HCT116 (cell line): Measurements from ENCODE around the gene HOXD11. TPM values are rescaled to one million over a fixed set of nuclear protein-coding genes. Genes with fewer than 3 reads are reported as not detected.

Source experiments
- ATAC-seq: fragments of 200-7000 bp; cut with Tn5 transposase; 2 replicates; pipeline ENCODE4 v1.9.1; 2020; ENCODE audit warnings: mild to moderate bottlenecking, moderate library complexity
- BruUV-seq: library from RNA; stranded (reverse); fragments of 400-500 nt; replicated peaks from 2 replicates; lab custom pipeline; 2021; lab: Mats Ljungman, UMichigan
- CTCF ChIA-PET: fragments of 300-600 bp; sonication (Branson Sonifier 250); formaldehyde crosslinking; loops from one replicate; lab custom pipeline; 2021; ENCODE audit warnings: antibody characterized with exemption; lab: Charles Lee
- POLR2A ChIA-PET: fragments of 300-600, 350-600 bp; sonication (Branson Sonifier 250); formaldehyde crosslinking; loops from one replicate; lab custom pipeline; 2021; ENCODE audit warnings: antibody characterized with exemption; lab: Charles Lee
- RAD21 ChIA-PET, 2 experiments: fragments of 300-600 bp; sonication (Branson Sonifier 250); formaldehyde crosslinking; loops; one replicate each; lab custom pipeline; 2023; ENCODE audit warnings: low total read pairs in 2 of 2; ENCODE audit not compliant: uncharacterized antibody in 2 of 2, unreplicated experiment in 2 of 2, low non-redundant PET in 1 of 2; lab: Charles Lee
- DNase-seq: peaks from one replicate; pipeline ENCODE4 v3.0.0-alpha.2; 2010; ENCODE audit warnings: low read depth, low spot score
- H2AFZ ChIP-seq: fragments of 200-600 bp; shearing (Covaris generic), sonication (generic); 2 replicates; pipeline ENCODE4 v1.6.1; 2017; ENCODE audit warnings: low read depth, mixed run types, mixed read lengths, antibody characterized with exemption, low read length; ENCODE audit not compliant: poor library complexity, severe bottlenecking
- H3K27ac ChIP-seq: 2 replicates; pipeline ENCODE4 v1.5.1; 2012; ENCODE audit warnings: low read depth, low read length
- H3K27me3 ChIP-seq: fragments of 200-600 bp; sonication (generic); 2 replicates; pipeline ENCODE4 v1.6.1; 2016; ENCODE audit warnings: mixed run types, low read length, mixed read lengths; ENCODE audit not compliant: insufficient read depth
- H3K36me3 ChIP-seq, 2 experiments: fragments of 200-500 bp in 1 of 2; fragments of 200-600 bp in 1 of 2; sonication (Bioruptor generic) in 1 of 2; sonication (generic) in 1 of 2; 2 replicates each; pipeline versions ENCODE4 v1.5.1 to v1.6.1; 2014 to 2016; ENCODE audit warnings: low read length in 2 of 2, inconsistent platforms in 1 of 2, mixed read lengths in 1 of 2, mixed run types in 1 of 2; ENCODE audit not compliant: insufficient read depth in 2 of 2, control insufficient read depth in 1 of 2
- H3K4me1 ChIP-seq, 2 experiments: fragments of 200-600 bp in 1 of 2; sonication (generic) in 1 of 2; 2 replicates each; pipeline versions ENCODE4 v1.5.1 to v1.6.1; 2012 to 2017; ENCODE audit warnings: low read length in 2 of 2, inconsistent platforms in 1 of 2, mild to moderate bottlenecking in 1 of 2, mixed read lengths in 1 of 2, mixed run types in 1 of 2, moderate library complexity in 1 of 2; ENCODE audit not compliant: insufficient read depth in 2 of 2, control insufficient read depth in 1 of 2
- H3K4me2 ChIP-seq: fragments of 200-600 bp; sonication (generic); 2 replicates; pipeline ENCODE4 v1.6.1; 2017; ENCODE audit warnings: mixed run types, low read length, mixed read lengths
- H3K4me3 ChIP-seq, 2 experiments: fragments of 200-600 bp in 1 of 2; sonication (generic) in 1 of 2; replicated peaks in 1 of 2; 2 replicates each; pipeline ENCODE4 v1.5.1; 2011 to 2016; ENCODE audit warnings: low read length in 2 of 2, control low read depth in 1 of 2, low read depth in 1 of 2, mild to moderate bottlenecking in 1 of 2, mixed read lengths in 1 of 2, mixed run types in 1 of 2
- H3K79me2 ChIP-seq: fragments of 200-600 bp; sonication (generic); 2 replicates; pipeline ENCODE4 v1.6.1; 2017; ENCODE audit warnings: mild to moderate bottlenecking, mixed run types, low read length, moderate library complexity, mixed read lengths; ENCODE audit not compliant: insufficient read depth
- H3K9ac ChIP-seq: fragments of 200-600 bp; sonication (generic); 2 replicates; pipeline ENCODE4 v1.6.1; 2016; ENCODE audit warnings: low read length, mixed read lengths
- H3K9me2 ChIP-seq: fragments of 200-600 bp; sonication (generic), shearing (Covaris generic); 2 replicates; pipeline ENCODE4 v1.6.1; 2017; ENCODE audit warnings: mixed run types, mild to moderate bottlenecking, moderate library complexity; ENCODE audit not compliant: insufficient read depth
- H3K9me3 ChIP-seq, 2 experiments: fragments of 200-500 bp in 1 of 2; fragments of 200-600 bp in 1 of 2; sonication (Bioruptor generic) in 1 of 2; sonication (generic) in 1 of 2; 2 replicates each; pipeline ENCODE4 v1.6.1; 2014 to 2017; ENCODE audit warnings: low read length in 2 of 2, mixed read lengths in 2 of 2, inconsistent platforms in 1 of 2, low read depth in 1 of 2, mild to moderate bottlenecking in 1 of 2, mixed run types in 1 of 2, moderate library complexity in 1 of 2; ENCODE audit not compliant: control insufficient read depth in 1 of 2, insufficient read depth in 1 of 2
- H4K20me1 ChIP-seq: fragments of 200-600 bp; sonication (generic), shearing (Covaris generic); 2 replicates; pipeline ENCODE4 v1.6.1; 2017; ENCODE audit warnings: mixed run types, mild to moderate bottlenecking, moderate library complexity; ENCODE audit not compliant: insufficient read depth
- EGR1 ChIP-seq: IDR thresholded peaks from 2 replicates; pipeline ENCODE4 v1.6.1; 2012; ENCODE audit warnings: low read depth
- ELF1 ChIP-seq: IDR thresholded peaks from 2 replicates; pipeline ENCODE4 v1.6.1; 2012; ENCODE audit warnings: low read depth, borderline replicate concordance
- SRF ChIP-seq: IDR thresholded peaks from 2 replicates; pipeline ENCODE4 v1.6.1; 2012; ENCODE audit warnings: low read depth
- ZFX ChIP-seq: fragments of 450-650 bp; IDR thresholded peaks from 2 replicates; pipeline ENCODE4 v1.6.1; 2017
- intact Hi-C: fragments of 100-400 bp; cut with micrococcal nuclease; formaldehyde crosslinking; loops from 2 replicates; pipeline ENCODE4 v1.10.0; 2022
- total RNA-seq: library from RNA; stranded (reverse); gene quantifications from one replicate; pipeline ENCODE4 v1.2.1, GENCODE V29; 2021; ENCODE audit not compliant: unreplicated experiment
- TF ChIP-seq, protein P1 (sequence below): IDR thresholded peaks from 2 replicates; pipeline ENCODE4 v1.6.1; 2012
- TF ChIP-seq, protein P2 (sequence below): IDR thresholded peaks from 2 replicates; pipeline ENCODE4 v1.6.1; 2011; ENCODE audit warnings: mild to moderate bottlenecking, low read length, moderate library complexity; ENCODE audit not compliant: insufficient replicate concordance; ENCODE audit errors: extremely low read depth

HOXD11 gene
- total RNA-seq, 1 experiment from 2014 or later, result not detected

- TF ChIP-seq, protein P1, sequence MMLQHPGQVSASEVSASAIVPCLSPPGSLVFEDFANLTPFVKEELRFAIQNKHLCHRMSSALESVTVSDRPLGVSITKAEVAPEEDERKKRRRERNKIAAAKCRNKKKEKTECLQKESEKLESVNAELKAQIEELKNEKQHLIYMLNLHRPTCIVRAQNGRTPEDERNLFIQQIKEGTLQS, result no peak
- TF ChIP-seq ZFX, result no peak
Observed at GRCh38 chr2:176095421-176095820, 11.7 kb upstream of the HOXD11 start (continued).

GRCh38 chr2:176096243-176096985 lies 10.7 kb upstream of the HOXD11 start:
- Histone ChIP-seq H3K36me3 (no peaks in the 10 kb centered on the region), H3K9me2 (no peaks in the 10 kb centered on the region), H3K9me3 (no peaks in the 10 kb centered on the region), H3K4me3 (peak overlapping the region; percentile 46 to 64), H4K20me1 (no peaks in the 10 kb centered on the region), H2AFZ (peak overlapping the region; percentile 96), H3K9ac (peak overlapping the region; percentile 60; the same call in 1 of the 2 replicates), H3K4me1 (peaks cover 5 to 18% of the 10 kb centered on the region in 2 experiments; a peak in 3 of 4 replicates), H3K27ac (no peak overlapping the region), H3K27me3 (no peaks in the 10 kb centered on the region), H3K79me2 (no peaks in the 10 kb centered on the region), H3K4me2 (peak overlapping the region; percentile 96)
- BruUV-seq, result no TSS peak
- RAD21 ChIA-PET, result no interaction called here
- POLR2A ChIA-PET, result interaction anchor here (0.5 to 0.6 kb wide), 2 partner anchors 210 to 519 kb away, joined by 3 to 4 read pairs; no protein-coding TSS in a partner anchor
- no peak for DNase-seq
- no peak for TF ChIP-seq EGR1
- TF ChIP-seq SRF, result 0 out of 2 replicates have a peak, but pooled peaks have one; percentile 19
- TF ChIP-seq, protein P2, sequence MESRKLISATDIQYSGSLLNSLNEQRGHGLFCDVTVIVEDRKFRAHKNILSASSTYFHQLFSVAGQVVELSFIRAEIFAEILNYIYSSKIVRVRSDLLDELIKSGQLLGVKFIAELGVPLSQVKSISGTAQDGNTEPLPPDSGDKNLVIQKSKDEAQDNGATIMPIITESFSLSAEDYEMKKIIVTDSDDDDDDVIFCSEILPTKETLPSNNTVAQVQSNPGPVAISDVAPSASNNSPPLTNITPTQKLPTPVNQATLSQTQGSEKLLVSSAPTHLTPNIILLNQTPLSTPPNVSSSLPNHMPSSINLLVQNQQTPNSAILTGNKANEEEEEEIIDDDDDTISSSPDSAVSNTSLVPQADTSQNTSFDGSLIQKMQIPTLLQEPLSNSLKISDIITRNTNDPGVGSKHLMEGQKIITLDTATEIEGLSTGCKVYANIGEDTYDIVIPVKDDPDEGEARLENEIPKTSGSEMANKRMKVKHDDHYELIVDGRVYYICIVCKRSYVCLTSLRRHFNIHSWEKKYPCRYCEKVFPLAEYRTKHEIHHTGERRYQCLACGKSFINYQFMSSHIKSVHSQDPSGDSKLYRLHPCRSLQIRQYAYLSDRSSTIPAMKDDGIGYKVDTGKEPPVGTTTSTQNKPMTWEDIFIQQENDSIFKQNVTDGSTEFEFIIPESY, result no peak
- TF ChIP-seq, protein P1, result no peak
- TF ChIP-seq ELF1, result no peak
- ATAC-seq, result no peak
- CTCF ChIA-PET, result interaction anchor here (0.6 to 2.6 kb wide), 9 partner anchors 406 to 1399 kb away, joined by 3 to 24 read pairs (median 6); no protein-coding TSS in a partner anchor
- intact Hi-C loops, result loop anchor here (2.0 to 5.0 kb wide), 3 partner anchors 682 to 1324 kb away; no protein-coding TSS in a partner anchor
